Activated naive CD4-positive, alpha-beta T cell treated with anti-CD3 and anti-CD28 coated beads, Interleukin-2, amount 50 U/mL, for 72 hours (primary cell): ENCODE measurements around the gene ADGRV1. TPM values are rescaled to one million over a fixed set of nuclear protein-coding genes. Genes with fewer than 3 reads are reported as not detected.
"Not testable (repeated sequence)": the region's sequence is repeated elsewhere in the genome, so short reads cannot be mapped to it uniquely, and the experiment has no call there.

Source experiments
- ATAC-seq, 2 donors: fragments of 150-1000 bp; cut with Tn5 transposase; 2 replicates each; pipeline ENCODE4 v1.10.0; 2021; ENCODE audit warnings: mild to moderate bottlenecking in 2 of 2, moderate library complexity in 2 of 2
- DNase-seq, 2 donors: peaks; one replicate each; pipeline ENCODE4 v3.0.0; 2021 to 2022; ENCODE audit warnings: low spot score in 2 of 2
- H3K27ac Mint-ChIP-seq, 2 donors: one replicate each; pipeline ENCODE4 v1.8.0; 2022; ENCODE audit warnings: mild to moderate bottlenecking in 2 of 2, mixed read lengths in 2 of 2
- H3K36me3 Mint-ChIP-seq, 2 donors: one replicate each; pipeline ENCODE4 v1.8.0; 2022; ENCODE audit warnings: mixed read lengths in 2 of 2
- H3K9me3 Mint-ChIP-seq, 2 donors: one replicate each; pipeline ENCODE4 v1.8.0; 2022; ENCODE audit warnings: mixed read lengths in 2 of 2
- total RNA-seq, 2 donors: library from RNA; stranded (reverse); gene quantifications; one replicate each; pipeline ENCODE4 v1.2.3, GENCODE V29; 2022

ADGRV1 gene
- total RNA-seq, 2 donors from 2014 or later = 0.16 TPM; not detected in 1

- no peak overlapping the region for H3K27ac Mint-ChIP-seq
- no peaks in the 10 kb centered on the region for H3K9me3 Mint-ChIP-seq
- DNase-seq (no peak), ATAC-seq (no peak)
- H3K36me3 Mint-ChIP-seq = no peaks in the 10 kb centered on the region
Measured at GRCh38 chr5:91007251-91007650, 448.7 kb downstream of the ADGRV1 start.

GRCh38 chr5:91007780-91008402, 449.3 kb downstream of the ADGRV1 start:
- no peaks in the 10 kb centered on the region for H3K36me3 Mint-ChIP-seq
- no peak for DNase-seq
- no peak for ATAC-seq
- H3K27ac Mint-ChIP-seq = no peak overlapping the region
- no peaks in the 10 kb centered on the region for H3K9me3 Mint-ChIP-seq

- DNase-seq (no peak), ATAC-seq (no peak)
- peaks cover 4 to 8% of the 10 kb centered on the region in 2 donors for H3K9me3 Mint-ChIP-seq
- no peak overlapping the region for H3K27ac Mint-ChIP-seq
- H3K36me3 Mint-ChIP-seq = peaks cover 0 to 10% of the 10 kb centered on the region in 2 donors
Measured at GRCh38 chr5:91010090-91010489, 451.5 kb downstream of the ADGRV1 start.

GRCh38 chr5:91011029-91011428, 452.4 kb downstream of the ADGRV1 start:
- Mint-ChIP-seq H3K27ac (no peak overlapping the region), H3K9me3 (peaks cover 8 to 11% of the 10 kb centered on the region in 2 donors), H3K36me3 (peaks cover 0 to 12% of the 10 kb centered on the region in 2 donors)
- DNase-seq = no peak
- no peak for ATAC-seq

- peaks cover 0 to 12% of the 10 kb centered on the region in 2 donors for H3K36me3 Mint-ChIP-seq
- H3K9me3 Mint-ChIP-seq = peaks cover 8 to 11% of the 10 kb centered on the region in 2 donors
- not testable (repeated sequence) for DNase-seq, H3K27ac Mint-ChIP-seq, ATAC-seq
Measured at GRCh38 chr5:91012867-91013266, 454.3 kb downstream of the ADGRV1 start.

- Mint-ChIP-seq H3K9me3 (peaks cover 8 to 11% of the 10 kb centered on the region in 2 donors), H3K27ac (no peak overlapping the region), H3K36me3 (peaks cover 0 to 12% of the 10 kb centered on the region in 2 donors)
- no peak for DNase-seq
- no peak for ATAC-seq
Measured at GRCh38 chr5:91016322-91016721, 457.7 kb downstream of the ADGRV1 start.

GRCh38 chr5:91016954-91017700, 458.5 kb downstream of the ADGRV1 start:
- Mint-ChIP-seq H3K9me3 (peaks cover 8 to 11% of the 10 kb centered on the region in 2 donors), H3K27ac (no peak overlapping the region), H3K36me3 (peaks cover 0 to 12% of the 10 kb centered on the region in 2 donors)
- ATAC-seq (no peak), DNase-seq (no peak)

GRCh38 chr5:91018200-91018599, 459.6 kb downstream of the ADGRV1 start:
- DNase-seq (no peak), ATAC-seq (no peak)
- peaks cover 0 to 12% of the 10 kb centered on the region in 2 donors for H3K36me3 Mint-ChIP-seq
- H3K9me3 Mint-ChIP-seq = peaks cover 8 to 11% of the 10 kb centered on the region in 2 donors
- no peak overlapping the region for H3K27ac Mint-ChIP-seq

GRCh38 chr5:91018712-91019371, 460.2 kb downstream of the ADGRV1 start:
- H3K36me3 Mint-ChIP-seq = peaks cover 0 to 12% of the 10 kb centered on the region in 2 donors
- ATAC-seq (no peak), DNase-seq (no peak)
- H3K9me3 Mint-ChIP-seq = peaks cover 8 to 11% of the 10 kb centered on the region in 2 donors
- no peak overlapping the region for H3K27ac Mint-ChIP-seq

- peaks cover 1 to 3% of the 10 kb centered on the region in 2 donors for H3K9me3 Mint-ChIP-seq
- peaks cover 0 to under 1% of the 10 kb centered on the region in 2 donors for H3K36me3 Mint-ChIP-seq
- ATAC-seq (no peak), DNase-seq (no peak)
- no peak overlapping the region for H3K27ac Mint-ChIP-seq
Measured at GRCh38 chr5:91020065-91020800, 461.6 kb downstream of the ADGRV1 start.

- no peaks in the 10 kb centered on the region for H3K9me3 Mint-ChIP-seq
- no peaks in the 10 kb centered on the region for H3K36me3 Mint-ChIP-seq
- ATAC-seq (no peak), DNase-seq (no peak)
- H3K27ac Mint-ChIP-seq = no peak overlapping the region
Measured at GRCh38 chr5:91022518-91022917, 463.9 kb downstream of the ADGRV1 start.

- Mint-ChIP-seq H3K36me3 (no peaks in the 10 kb centered on the region), H3K27ac (no peak overlapping the region), H3K9me3 (no peaks in the 10 kb centered on the region)
- DNase-seq = no peak
- no peak for ATAC-seq
Measured at GRCh38 chr5:91024206-91024605, 465.6 kb downstream of the ADGRV1 start.

GRCh38 chr5:91024727-91025126, 466.1 kb downstream of the ADGRV1 start:
- ATAC-seq (no peak), DNase-seq (no peak)
- Mint-ChIP-seq H3K9me3 (no peaks in the 10 kb centered on the region), H3K27ac (no peak overlapping the region), H3K36me3 (no peaks in the 10 kb centered on the region)

GRCh38 chr5:91025449-91025848, 466.9 kb downstream of the ADGRV1 start:
- ATAC-seq = no peak
- no peak overlapping the region for H3K27ac Mint-ChIP-seq

GRCh38 chr5:91025956-91026355, 467.4 kb downstream of the ADGRV1 start:
- H3K36me3 Mint-ChIP-seq = no peaks in the 10 kb centered on the region
- DNase-seq = no peak
- H3K9me3 Mint-ChIP-seq = no peaks in the 10 kb centered on the region
- no peak for ATAC-seq
- no peak overlapping the region for H3K27ac Mint-ChIP-seq

More at GRCh38 chr5:91025449-91025848, 466.9 kb downstream of the ADGRV1 start:
- no peaks in the 10 kb centered on the region for H3K36me3 Mint-ChIP-seq
- H3K9me3 Mint-ChIP-seq = no peaks in the 10 kb centered on the region
- no peak for DNase-seq

- DNase-seq = no peak
- Mint-ChIP-seq H3K36me3 (no peaks in the 10 kb centered on the region), H3K27ac (no peak overlapping the region), H3K9me3 (no peaks in the 10 kb centered on the region)
- no peak for ATAC-seq
Measured at GRCh38 chr5:91026466-91026865, 467.9 kb downstream of the ADGRV1 start.
